ENCODE measurements around the gene SERINC5. TPM values are rescaled to one million over a fixed set of nuclear protein-coding genes. Genes with fewer than 3 reads are reported as not detected.

The SERINC5 gene
- total and polyA plus RNA-seq, 2 of the 4 experiments (the other 2 are of a cell fraction): 5.0 to 8.1 TPM

DNA sequence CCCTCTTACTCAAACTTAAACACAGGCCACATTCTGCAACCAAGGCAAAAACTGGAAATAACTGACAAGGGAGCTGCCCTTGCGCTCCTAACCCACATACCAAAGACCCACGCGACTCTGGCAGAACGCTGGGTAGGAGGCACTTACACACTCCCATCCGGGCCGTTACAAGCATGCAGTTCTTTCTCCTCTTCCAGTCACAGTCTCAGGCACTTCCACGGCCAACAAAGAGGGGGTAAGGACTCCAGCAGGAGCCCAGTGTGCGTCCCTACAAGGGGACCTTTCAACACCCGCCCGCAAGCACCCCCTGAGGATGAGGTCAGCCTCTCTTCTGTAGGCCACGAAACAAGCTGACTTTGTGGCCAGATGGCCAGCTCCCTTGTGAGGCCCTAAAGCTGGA lies 57.4 kb downstream of the SERINC5 start:
- Histone ChIP-seq H2BK20ac (ENCODE audit: low read depth, low read length) (no peak overlapping the region), H3K79me1 (ENCODE audit: low read depth in 1 of 2, low read length in 2 of 2) (peaks cover 0 to 6% of the 10 kb centered on the region in 2 experiments; a peak in 3 of 4 replicates), H3K4me1 (ENCODE audit: control insufficient read depth, insufficient read depth, low read length) (peaks cover 2% of the 10 kb centered on the region; the same call in 1 of the 2 replicates), H4K20me1 (ENCODE audit: insufficient read depth, low read length) (no peaks in the 10 kb centered on the region), H3K18ac (ENCODE audit: low read depth, low read length) (no peak overlapping the region), H2BK5ac (ENCODE audit: low read depth, low read length, poor library complexity, severe bottlenecking) (no peak overlapping the region), H3K36me3 (ENCODE audit: control insufficient read depth, insufficient read depth, low read length) (0 out of 2 replicates have a peak, but pooled peaks cover 1% of the 10 kb centered on the region), H3K27me3 (ENCODE audit: control insufficient read depth, insufficient read depth, low read length) (no peaks in the 10 kb centered on the region), H3K14ac (replicated peaks; ENCODE audit: low read depth, low read length) (no peak overlapping the region), H3K4ac (ENCODE audit: low read depth, low read length) (no peak overlapping the region), H2AFZ (replicated peaks; ENCODE audit: low read length, poor library complexity) (no peak overlapping the region), H3K56ac (ENCODE audit: extremely low read depth, insufficient read depth, low read length) (no peak overlapping the region), H4K8ac (ENCODE audit: low read depth in 2 of 2, low read length in 2 of 2) (no peak overlapping the region), H2AK9ac (replicated peaks; ENCODE audit: low read depth, low read length, poor library complexity) (no peak overlapping the region), H3K4me3 (ENCODE audit: insufficient read depth, low read depth, low read length) (no peak overlapping the region), H3K4me2 (ENCODE audit: low read depth, low read length) (no peak overlapping the region), H3K9me3 (ENCODE audit: control insufficient read depth, insufficient read depth, low read length) (no peaks in the 10 kb centered on the region), H2AK5ac (ENCODE audit: low read depth, low read length) (no peak overlapping the region), H3K27ac (ENCODE audit: insufficient read depth, low read length) (no peak overlapping the region), H4K5ac (ENCODE audit: low read depth, low read length) (no peak overlapping the region), H3K9me1 (ENCODE audit: insufficient read depth, low read length) (peaks cover 5% of the 10 kb centered on the region; the same call in 1 of the 2 replicates), H3K9ac (ENCODE audit: low read depth, low read length) (no peak overlapping the region), H2BK15ac (ENCODE audit: low read depth, low read length) (no peak overlapping the region), H4K91ac (ENCODE audit: insufficient read depth, low read depth, low read length) (no peak overlapping the region), H3K23ac (ENCODE audit: low read depth, low read length) (no peak overlapping the region), H2BK120ac (ENCODE audit: low read depth, low read length) (no peak overlapping the region)
- no peak for DNase-seq
- TF ChIP-seq ELK1 (IDR thresholded peaks at IDR 0.05; ENCODE audit: borderline replicate concordance, low read depth, low read length): no peak
- no peak for TF ChIP-seq CEBPB (IDR thresholded peaks at IDR 0.05; ENCODE audit: low read depth, low read length)
- no peak for TF ChIP-seq POLR2A (IDR thresholded peaks at IDR 0.05; ENCODE audit: low read depth, low read length)
- no peak for TF ChIP-seq MAZ (IDR thresholded peaks at IDR 0.05; ENCODE audit: borderline replicate concordance, low read depth, low read length)
- TF ChIP-seq RFX5 (IDR thresholded peaks at IDR 0.05; ENCODE audit: low read depth, low read length): no peak
- no peak for TF ChIP-seq MXI1 (IDR thresholded peaks at IDR 0.05; ENCODE audit: borderline replicate concordance, low read depth, low read length)
- TF ChIP-seq MAFK (IDR thresholded peaks at IDR 0.05; ENCODE audit: low read depth, low read length): no peak
- no peak for TF ChIP-seq RAD21 (IDR thresholded peaks at IDR 0.05; ENCODE audit: low read length)
- no peak for TF ChIP-seq RCOR1 (IDR thresholded peaks at IDR 0.05; ENCODE audit: insufficient replicate concordance, low read length)
- TF ChIP-seq, protein P1, sequence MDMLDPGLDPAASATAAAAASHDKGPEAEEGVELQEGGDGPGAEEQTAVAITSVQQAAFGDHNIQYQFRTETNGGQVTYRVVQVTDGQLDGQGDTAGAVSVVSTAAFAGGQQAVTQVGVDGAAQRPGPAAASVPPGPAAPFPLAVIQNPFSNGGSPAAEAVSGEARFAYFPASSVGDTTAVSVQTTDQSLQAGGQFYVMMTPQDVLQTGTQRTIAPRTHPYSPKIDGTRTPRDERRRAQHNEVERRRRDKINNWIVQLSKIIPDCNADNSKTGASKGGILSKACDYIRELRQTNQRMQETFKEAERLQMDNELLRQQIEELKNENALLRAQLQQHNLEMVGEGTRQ (IDR thresholded peaks at IDR 0.05; ENCODE audit: low read depth, low read length): no peak
- no peak for TF ChIP-seq FOS (IDR thresholded peaks at IDR 0.05; ENCODE audit: low read depth, low read length)
- TF ChIP-seq SMC3 (IDR thresholded peaks at IDR 0.05; ENCODE audit: low read depth, low read length): no peak
- no peak for TF ChIP-seq BHLHE40 (IDR thresholded peaks at IDR 0.05; ENCODE audit: low read depth, low read length)
- no peak for TF ChIP-seq NFE2L2 (IDR thresholded peaks at IDR 0.05; ENCODE audit: low read depth, low read length)
- TF ChIP-seq CHD1 (IDR thresholded peaks at IDR 0.05; ENCODE audit: low read depth, low read length): no peak
- TF ChIP-seq, protein P2, sequence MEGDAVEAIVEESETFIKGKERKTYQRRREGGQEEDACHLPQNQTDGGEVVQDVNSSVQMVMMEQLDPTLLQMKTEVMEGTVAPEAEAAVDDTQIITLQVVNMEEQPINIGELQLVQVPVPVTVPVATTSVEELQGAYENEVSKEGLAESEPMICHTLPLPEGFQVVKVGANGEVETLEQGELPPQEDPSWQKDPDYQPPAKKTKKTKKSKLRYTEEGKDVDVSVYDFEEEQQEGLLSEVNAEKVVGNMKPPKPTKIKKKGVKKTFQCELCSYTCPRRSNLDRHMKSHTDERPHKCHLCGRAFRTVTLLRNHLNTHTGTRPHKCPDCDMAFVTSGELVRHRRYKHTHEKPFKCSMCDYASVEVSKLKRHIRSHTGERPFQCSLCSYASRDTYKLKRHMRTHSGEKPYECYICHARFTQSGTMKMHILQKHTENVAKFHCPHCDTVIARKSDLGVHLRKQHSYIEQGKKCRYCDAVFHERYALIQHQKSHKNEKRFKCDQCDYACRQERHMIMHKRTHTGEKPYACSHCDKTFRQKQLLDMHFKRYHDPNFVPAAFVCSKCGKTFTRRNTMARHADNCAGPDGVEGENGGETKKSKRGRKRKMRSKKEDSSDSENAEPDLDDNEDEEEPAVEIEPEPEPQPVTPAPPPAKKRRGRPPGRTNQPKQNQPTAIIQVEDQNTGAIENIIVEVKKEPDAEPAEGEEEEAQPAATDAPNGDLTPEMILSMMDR (conservative IDR thresholded peaks at IDR 0.05; ENCODE audit: low read depth, low read length): no peak
- WGBS, 2 experiments (ENCODE audit: extremely low coverage in 2 of 2, insufficient read length in 1 of 2): 100% methylated on average over 1 of the region's 11 CpGs; no CpG with 5 or more reads in 1 of the 2 experiments
- no peak for ATAC-seq (ENCODE audit: low read depth)
- ChIA-PET CTCF (no interaction called here), POLR2A (ENCODE audit: unreplicated experiment) (no interaction called here)
- dilution Hi-C loops (cut with HindIII; ENCODE audit: low sequenced_read_pairs, unreplicated experiment): no loop called here
- intact Hi-C loops (cut with micrococcal nuclease): no loop called here
- in situ Hi-C loops (cut with MboI; ENCODE audit: low sequenced_read_pairs): no loop called here
- no TSS peak for BruUV-seq (replicated peaks)
